AG08395 (cell line): Measurements from ENCODE around the gene CHRD.
A peak's percentile ranks its signal among the peaks of the same experiment; 100 is the strongest.

Source experiments
- DNase-seq: peaks from one replicate; pipeline ENCODE4 v3.0.0; 2012; ENCODE audit warnings: mixed read lengths, low spot score

Gene CHRD

DNA sequence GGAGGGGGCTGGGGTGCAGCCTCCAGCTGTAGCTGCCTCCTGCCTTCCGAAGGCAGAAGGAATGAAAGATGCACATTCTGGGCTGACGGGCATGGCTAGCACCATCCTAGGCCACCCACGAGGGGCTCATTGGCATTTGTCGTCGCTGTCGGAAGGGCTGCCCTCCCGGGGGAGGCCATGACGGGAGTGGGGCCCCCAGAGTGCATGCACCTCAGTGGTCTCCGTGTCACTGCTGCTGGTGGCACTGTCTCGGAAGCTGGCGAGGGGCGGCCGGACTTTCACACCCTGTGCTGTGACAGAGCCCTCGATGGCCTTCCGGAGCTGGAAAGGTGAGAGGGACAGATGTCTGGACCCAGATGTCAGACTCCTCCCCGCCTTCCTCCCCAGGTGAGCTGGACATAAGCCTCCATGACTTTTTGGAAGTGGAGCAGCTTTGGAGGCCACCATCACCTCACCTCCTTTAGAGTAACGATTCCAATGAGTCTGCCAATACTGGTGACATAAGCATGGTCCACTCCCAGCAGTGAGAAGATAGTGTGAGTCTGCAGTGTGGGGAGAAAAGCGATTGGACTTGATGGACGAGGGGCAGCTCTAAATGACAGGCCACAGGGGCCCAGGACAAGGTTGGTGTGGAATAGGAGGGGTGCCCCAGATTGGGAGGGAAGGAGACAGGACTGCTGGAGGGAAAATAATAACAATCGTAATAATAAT, 33.2 kb upstream of the CHRD start:
- DNase-seq: no peak

GRCh38 chr3:184347321-184348056, 32.4 kb upstream of the CHRD start:
- DNase-seq: no peak

DNA sequence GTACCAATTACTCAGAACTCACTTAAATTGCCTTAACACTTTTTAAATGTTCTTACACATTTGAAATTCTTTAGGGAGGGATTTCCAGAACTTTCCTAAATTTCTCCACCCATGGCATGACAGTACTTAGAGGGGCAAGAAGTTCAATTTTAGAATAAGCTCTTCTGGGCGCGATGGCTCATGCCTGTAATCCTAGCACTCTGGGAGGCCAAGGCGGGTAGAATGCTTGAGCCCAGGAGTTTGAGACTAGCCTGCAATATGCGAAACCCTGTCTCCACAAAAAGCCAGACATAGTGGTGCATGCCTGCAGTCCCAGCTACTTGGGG, 31.8 kb upstream of the CHRD start:
- no peak for DNase-seq

- DNase-seq: no peak
Observed at GRCh38 chr3:184349563-184350470, 30.0 kb upstream of the CHRD start.

GRCh38 chr3:184350618-184351017, 29.2 kb upstream of the CHRD start:
- no peak for DNase-seq

GRCh38 chr3:184351511-184352148, 28.2 kb upstream of the CHRD start:
- DNase-seq: no peak

GRCh38 chr3:184352149-184352785, 27.6 kb upstream of the CHRD start:
- no peak for DNase-seq

- no peak for DNase-seq
Observed at GRCh38 chr3:184352897-184353545, 26.8 kb upstream of the CHRD start.

DNA sequence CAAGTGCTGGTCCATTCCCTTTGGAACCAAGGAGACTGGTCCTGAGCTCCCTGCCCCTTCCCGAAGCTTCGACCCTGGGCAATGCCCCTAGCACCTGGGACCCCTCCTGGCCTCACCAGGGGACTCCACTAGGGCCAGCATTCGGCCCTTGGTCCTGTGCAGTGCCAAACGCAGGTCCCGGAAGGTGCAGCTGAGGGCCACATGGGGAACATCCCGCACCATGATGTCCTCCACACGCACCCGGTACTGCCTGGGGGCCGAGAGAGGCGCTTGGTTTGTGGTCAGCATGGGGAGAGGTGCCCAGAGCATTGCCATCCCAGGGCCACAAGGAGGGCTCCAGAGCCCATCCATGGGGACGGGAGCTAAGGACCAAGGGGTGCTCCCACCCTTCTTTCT, 26.3 kb upstream of the CHRD start:
- no peak for DNase-seq

- DNase-seq: peak; percentile 48
Observed at GRCh38 chr3:184354121-184354728, 25.6 kb upstream of the CHRD start.

DNA sequence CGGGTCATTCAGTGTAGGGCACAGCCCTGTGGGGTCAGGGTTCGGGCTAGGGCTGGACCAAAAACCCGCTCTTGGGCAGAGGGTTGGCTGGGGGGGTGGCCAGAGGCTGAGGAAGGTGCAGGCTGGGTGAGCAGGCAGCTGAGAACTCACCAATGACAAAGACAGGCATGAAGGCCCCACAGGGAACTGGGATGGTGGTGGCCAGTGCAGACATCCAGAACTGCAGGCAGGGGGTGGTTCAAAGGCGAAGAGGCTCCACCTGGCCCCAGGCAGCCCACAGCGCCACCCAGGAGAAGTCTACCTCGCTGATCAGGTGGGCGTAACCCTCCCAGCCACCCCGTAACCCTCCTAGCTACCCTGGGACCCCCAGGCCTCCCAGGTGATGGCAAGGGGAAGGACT, 25.1 kb upstream of the CHRD start:
- DNase-seq: no peak

GRCh38 chr3:184355261-184356040, 24.4 kb upstream of the CHRD start:
- DNase-seq: no peak

- no peak for DNase-seq
Observed at GRCh38 chr3:184357248-184358123, 22.4 kb upstream of the CHRD start.

DNA sequence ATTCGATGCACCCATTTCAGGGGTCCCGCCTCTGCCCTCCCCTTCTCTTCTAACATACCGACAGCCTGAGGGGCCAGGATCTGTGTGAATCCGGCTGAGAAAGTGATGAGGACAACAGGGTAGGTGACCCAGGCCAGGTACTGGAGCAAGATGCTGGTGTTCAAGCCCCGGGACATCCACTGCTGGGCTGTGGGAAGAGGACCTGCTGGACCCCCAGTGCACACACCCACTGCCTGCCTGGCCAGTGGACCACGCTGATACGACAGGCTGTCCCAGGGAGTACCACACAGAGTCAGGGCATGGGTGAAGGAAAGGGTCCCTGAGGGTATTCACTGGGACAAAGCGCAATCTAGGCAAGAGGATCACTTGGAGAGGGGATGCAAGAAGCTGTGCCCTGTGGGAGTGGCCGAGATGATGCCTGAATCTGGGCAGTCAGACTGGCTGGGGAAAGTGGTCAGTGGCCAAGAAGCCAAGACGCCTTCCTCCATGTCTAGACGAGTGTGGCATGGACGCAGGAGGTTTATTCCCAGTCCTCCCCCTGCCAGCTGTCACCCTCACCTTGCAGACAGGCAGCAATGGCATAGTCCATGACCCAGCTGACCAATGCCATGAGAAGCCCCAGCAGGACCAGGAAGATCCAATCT, 21.6 kb upstream of the CHRD start:
- no peak for DNase-seq

- DNase-seq: no peak
Observed at GRCh38 chr3:184358921-184359350, 20.9 kb upstream of the CHRD start.

- DNase-seq: no peak
Observed at GRCh38 chr3:184359610-184360009, 20.2 kb upstream of the CHRD start.

- DNase-seq: no peak
Observed at GRCh38 chr3:184360070-184360928, 19.6 kb upstream of the CHRD start.
